ENCODE data around the gene LINC00237.

The LINC00237 gene

DNA sequence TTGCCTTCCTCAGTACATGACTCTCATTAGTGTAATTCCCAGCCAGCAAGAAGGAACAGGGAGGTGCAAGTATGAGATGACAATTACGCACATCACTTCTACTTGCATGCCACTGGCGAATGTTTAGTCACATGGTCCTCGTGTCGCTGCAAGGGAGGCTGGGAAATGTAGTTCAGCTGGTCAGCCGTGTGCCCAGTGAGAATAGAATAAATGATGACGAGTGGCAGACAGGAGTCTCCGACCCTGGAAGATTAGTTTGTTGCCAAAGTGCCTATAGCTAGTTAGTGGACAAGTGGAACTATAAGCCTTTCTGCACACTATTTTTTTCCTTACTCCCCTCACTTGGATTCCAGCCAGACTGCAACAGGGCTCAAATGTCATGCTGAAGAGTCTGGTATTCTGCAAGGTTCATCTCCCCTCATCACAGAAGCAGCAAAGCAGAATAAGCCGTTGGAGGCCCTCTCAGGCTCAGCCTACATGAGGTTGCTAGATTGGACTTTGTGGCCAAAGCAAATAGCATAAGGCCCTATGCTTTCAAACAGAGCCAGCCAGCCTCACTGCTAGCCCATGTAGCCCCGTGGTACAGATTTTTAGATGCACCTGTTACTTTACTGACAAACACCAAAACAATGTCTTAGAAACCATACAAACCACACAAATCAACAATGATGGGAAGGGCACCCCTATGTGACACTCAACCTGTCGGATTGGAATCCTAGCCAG lies 9.7 kb downstream of the LINC00237 start:
- DNase-seq (ENCODE audit: low read depth), result no peak

GRCh38 chr20:21092806-21093205 lies 13.4 kb downstream of the LINC00237 start:
- no peak for DNase-seq (ENCODE audit: low read depth)

DNA sequence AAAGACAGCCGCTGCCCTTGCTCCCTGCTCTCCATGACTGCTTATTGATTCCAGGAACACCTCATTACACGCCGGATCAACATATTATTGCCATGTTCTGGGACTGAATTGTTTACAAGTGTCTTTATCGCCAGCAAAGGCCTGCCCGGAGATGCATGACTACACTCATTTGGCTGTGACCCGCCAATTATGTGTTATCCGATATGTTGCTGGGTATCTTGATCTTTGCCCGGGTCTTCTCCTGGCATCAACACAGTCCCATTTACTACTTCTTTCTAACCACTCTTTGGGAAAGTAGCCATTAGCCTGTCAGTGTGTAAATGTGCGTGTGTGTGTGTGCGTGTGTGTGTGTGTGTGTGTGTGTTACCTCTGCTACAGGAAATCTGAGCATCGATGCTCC lies 15.4 kb downstream of the LINC00237 start:
- no peak for DNase-seq (ENCODE audit: low read depth)

DNA sequence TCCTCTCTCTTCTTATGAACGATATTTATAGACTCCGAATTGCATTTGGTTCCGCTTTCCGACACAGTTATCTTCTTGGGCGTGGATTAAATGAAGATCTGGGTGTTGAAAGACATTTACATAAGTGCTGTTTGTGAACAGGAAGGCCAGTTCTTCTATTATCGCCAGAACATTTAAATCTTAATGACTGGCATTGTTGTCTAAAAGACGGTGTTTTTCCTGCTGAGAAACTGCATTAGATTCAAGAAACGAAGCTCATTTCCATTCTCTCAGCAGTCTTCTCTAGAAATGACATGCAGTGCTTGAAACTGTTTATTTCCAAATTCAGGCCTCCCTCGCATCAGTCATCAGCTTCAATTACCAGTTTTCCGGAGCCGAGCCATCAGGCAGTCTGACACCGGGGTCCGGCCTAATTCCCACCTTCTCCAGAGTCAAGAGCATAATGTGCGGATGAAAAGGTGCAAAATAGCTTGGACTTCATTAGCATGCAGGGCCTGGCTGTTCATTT lies 16.0 kb downstream of the LINC00237 start:
- no peak for DNase-seq (ENCODE audit: low read depth)

GRCh38 chr20:21089391-21089790 lies 16.8 kb downstream of the LINC00237 start:
- DNase-seq (ENCODE audit: low read depth), result no peak

DNA sequence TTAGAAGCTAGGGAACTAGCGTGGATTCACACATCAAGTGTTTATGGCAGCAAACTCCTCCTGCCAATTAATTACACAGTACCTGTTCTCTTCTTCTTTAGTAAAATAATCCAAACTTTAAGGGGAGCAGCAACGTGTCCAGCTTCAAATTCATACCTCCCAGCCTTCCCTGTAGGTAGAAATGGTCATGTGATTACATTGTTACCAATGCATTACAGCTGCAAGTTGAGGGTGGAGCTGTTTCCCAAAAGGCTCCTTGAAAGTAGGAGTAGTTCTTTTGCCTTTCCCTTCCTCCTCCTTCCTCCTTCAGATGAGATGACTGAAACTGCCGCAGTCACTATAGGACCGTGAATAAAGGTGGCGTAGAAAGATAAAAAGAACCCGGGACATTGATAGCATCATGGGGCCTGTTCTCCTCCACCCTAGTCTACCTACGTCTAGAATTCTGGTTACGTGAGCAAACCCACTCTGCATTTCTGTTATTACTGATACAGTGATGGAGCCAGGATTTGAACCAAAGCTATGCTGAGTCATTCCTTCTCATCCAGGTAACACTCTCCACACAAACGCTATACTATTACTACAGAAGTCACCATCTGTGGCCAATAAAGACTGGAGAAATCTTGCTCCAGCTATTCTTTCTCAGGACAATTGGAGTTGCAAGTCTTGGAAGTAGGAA lies 18.2 kb downstream of the LINC00237 start:
- DNase-seq (ENCODE audit: low read depth), result no peak

GRCh38 chr20:21083825-21084325 lies 22.3 kb downstream of the LINC00237 start:
- no peak for DNase-seq (ENCODE audit: low read depth)

GRCh38 chr20:21082584-21082983 lies 23.6 kb downstream of the LINC00237 start:
- DNase-seq (ENCODE audit: low read depth), result no peak

GRCh38 chr20:21077809-21078345 lies 28.3 kb downstream of the LINC00237 start:
- DNase-seq (ENCODE audit: low read depth), result no peak

DNA sequence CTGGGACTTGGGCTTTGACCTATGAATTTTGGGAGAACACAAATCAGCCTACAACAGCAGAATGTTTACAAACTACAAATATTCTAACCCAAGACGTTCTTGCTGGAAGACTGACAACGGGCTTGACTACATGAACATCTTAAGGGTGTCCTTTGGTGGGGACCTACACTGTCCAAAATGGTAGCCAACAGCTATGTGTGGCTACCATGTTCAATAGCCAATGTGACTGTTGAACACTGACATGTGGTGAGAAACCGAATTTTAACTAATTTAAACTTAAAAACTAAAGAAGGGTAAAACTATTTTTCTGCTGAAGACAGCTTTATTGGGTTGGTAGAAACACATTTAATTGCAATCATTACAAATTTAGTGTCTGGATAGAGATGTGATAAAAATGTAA lies 30.1 kb downstream of the LINC00237 start:
- no peak for DNase-seq (ENCODE audit: low read depth)

DNA sequence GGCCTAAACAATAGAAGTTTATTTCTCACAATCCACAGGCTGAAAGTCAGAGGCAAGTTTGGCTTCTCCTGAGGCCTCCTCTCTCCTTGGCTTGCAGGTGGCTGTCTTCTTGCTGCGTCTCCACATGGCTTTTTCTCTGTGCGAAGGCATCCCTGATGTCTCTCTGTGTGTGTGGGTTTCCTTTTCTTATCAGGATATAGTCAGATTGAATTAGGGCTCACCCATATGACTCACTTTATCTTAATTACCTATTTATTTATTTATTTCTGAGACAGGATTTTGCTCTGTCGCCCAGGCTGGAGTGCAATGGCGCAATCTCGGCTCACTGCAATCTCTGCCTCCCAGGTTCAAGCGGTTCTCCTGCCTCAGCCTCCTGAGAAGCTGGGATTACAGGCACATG lies 30.7 kb downstream of the LINC00237 start:
- DNase-seq (ENCODE audit: low read depth), result no peak

DNA sequence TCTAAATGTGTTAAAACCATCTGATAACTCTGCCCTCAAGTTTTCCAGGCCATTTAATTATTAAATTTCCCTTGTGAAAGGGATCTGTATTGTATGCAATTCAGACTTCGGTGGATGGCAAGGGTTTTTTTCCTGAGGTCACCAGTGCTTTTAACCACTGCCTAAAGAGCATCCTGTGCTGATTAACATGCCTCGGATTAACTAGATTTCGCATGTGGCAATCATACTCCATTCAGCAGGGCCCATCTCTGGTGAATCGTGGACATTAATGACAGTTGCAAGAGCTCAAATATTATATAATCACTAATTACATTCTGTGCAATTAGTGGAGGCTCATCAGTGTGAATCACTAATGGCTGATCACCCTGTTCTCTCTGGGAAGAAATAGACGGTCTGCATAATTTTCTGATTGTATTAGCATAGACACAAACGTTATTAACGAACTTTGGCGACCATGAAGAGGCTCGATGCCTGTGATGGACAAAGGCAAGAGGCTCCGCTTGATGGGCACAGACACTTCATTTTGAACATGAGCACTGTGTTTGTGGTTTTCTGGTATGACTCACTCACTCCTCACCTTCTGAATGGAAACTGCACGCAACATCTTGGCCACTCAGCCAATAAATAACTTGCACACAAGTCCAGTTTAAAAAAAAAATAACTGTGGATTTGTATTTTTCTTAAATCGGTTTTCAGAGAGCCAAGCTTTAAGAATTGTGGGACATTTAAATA lies 31.4 kb downstream of the LINC00237 start:
- no peak for DNase-seq (ENCODE audit: low read depth)

GRCh38 chr20:21067255-21067654 lies 38.9 kb downstream of the LINC00237 start:
- no peak for DNase-seq (ENCODE audit: low read depth)

GRCh38 chr20:21064924-21065323 lies 41.2 kb downstream of the LINC00237 start:
- no peak for DNase-seq (ENCODE audit: low read depth)

DNA sequence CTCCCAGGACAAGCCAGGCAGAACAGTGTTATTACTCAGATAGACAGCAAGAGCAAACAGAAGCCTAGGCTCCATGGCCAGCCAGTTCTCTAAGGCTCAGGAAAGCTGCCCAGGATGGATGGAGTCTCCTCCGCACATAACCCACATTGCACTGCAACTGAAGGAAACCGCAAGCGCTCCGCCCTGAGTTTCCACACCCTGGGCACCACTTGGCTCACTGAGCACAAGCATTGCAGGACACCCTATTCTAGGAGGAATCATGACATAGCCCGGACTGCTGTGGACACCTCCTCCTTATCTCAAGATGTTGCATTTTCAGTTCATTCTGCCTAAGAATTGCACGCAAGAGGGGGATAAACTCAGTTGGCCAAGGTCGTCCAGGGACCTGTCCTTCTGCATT lies 42.9 kb downstream of the LINC00237 start:
- no peak for DNase-seq (ENCODE audit: low read depth)

- DNase-seq (ENCODE audit: low read depth), result no peak
Measured at GRCh38 chr20:21053002-21053762, 53.0 kb downstream of the LINC00237 start.

GRCh38 chr20:21052686-21053001 lies 53.5 kb downstream of the LINC00237 start:
- no peak for DNase-seq (ENCODE audit: low read depth)

- no peak for DNase-seq (ENCODE audit: low read depth)
Measured at GRCh38 chr20:21052241-21052640, 53.9 kb downstream of the LINC00237 start.

GRCh38 chr20:21050710-21051109 lies 55.4 kb downstream of the LINC00237 start:
- no peak for DNase-seq (ENCODE audit: low read depth)

DNA sequence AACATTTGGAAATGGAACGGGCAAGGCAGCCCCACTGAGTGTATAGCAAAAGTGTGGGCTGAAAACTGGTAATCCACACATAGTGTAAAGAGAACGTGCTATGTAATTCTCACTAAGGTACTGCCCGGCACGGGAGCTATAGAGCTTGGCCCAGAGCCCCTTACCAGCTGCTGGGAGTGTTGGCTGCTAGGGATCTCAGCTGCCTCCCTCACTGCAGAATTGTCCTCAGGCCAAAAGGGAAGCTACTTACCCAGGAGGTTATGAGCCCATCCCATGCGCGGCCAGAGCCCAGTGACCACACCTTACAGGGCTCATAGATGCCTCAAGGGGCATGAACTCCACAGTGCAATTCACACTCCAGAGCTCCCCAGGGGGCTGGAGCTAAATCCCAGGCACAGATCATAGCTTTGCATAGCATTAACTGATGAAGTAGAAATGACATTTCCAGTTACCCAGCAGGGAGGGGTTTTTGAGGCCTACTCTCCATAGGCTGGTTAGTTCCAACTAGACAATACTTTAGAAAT lies 56.8 kb downstream of the LINC00237 start:
- DNase-seq (ENCODE audit: low read depth), result no peak

DNA sequence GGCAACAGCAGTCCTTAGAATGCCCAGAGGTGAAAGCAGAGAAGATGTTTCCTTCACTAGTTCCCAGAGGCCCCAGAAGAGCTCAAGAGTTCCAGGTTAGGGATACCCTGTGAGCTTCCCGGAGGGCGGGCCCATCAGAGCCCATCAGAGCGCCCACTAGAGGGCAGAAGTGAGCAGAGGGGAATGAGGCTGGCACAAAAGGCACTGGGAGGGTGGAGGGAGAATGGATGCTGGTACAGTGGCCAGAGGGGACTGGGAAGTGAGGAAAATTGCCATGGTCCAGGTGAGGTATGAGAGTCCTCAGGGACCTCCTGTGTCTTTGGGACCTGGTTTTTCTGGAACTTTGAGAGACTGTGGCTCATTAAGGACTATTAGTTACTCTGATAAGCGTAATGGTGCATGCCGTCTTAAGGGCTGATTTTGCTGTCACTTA lies 57.3 kb downstream of the LINC00237 start:
- no peak for DNase-seq (ENCODE audit: low read depth)

GRCh38 chr20:21047981-21048380 lies 58.2 kb downstream of the LINC00237 start:
- DNase-seq (ENCODE audit: low read depth), result no peak
